ENCODE measurements around the gene CLIP2. TPM values are rescaled to one million over a fixed set of nuclear protein-coding genes. Genes with fewer than 3 reads are reported as not detected.

The CLIP2 gene
- total and polyA plus RNA-seq, 2 of the 8 experiments (the other 6 are each of a cell fraction or from before 2014, with no cell fraction given) = 8.3 to 41.5 TPM

DNA sequence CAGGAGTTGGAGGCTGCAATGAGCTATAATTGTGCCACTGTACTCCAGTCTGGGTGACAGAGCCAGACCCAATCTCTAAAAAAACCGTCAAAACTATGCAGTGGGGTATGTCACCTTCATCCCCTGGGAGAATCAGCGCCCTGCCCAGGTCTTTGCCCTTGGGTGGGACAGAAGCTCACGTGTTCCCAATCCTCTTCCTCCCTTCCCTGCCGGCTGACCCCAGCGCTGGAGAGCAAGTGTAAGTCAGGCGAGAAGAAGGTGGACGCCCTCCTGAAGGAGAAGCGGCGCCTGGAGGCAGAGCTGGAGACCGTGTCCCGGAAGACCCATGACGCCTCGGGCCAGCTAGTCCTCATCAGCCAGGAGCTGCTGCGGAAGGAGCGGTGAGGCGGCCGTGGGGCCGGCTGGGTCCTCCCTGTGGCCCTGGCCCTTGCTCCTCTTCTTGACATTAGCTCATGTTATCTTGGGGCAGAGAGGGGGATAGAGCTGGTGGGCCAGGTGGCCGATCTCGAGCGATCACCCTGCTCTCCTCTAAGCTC is 99.7 kb downstream of the CLIP2 start (continued):
- TF ChIP-seq EZH2 (IDR thresholded peaks at IDR 0.05; ENCODE audit: low read depth, low read length, severe bottlenecking) = no peak
- no peak for TF ChIP-seq EP300 (IDR thresholded peaks at IDR 0.05; ENCODE audit: borderline replicate concordance in 1 of 2, low read depth in 2 of 2, low read length in 2 of 2)
- TF ChIP-seq SIRT6 (IDR thresholded peaks at IDR 0.05; ENCODE audit: low read length) = no peak
